ENCODE measurements around the gene CYP2F1.
A peak's percentile ranks its signal among the peaks of the same experiment; 100 is the strongest.

CYP2F1 gene

GRCh38 chr19:41156207-41156606 lies 42.0 kb downstream of the CYP2F1 start:
- Histone ChIP-seq H3K9me3 (ENCODE audit: control insufficient read depth, low read depth, low read length) (no peaks in the 10 kb centered on the region), H3K27me3 (ENCODE audit: control insufficient read depth, insufficient read depth, low read length) (no peaks in the 10 kb centered on the region), H3K4me3 (ENCODE audit: low read length) (no peak overlapping the region), H3K36me3 (ENCODE audit: control insufficient read depth, low read depth, low read length) (no peaks in the 10 kb centered on the region), H3K9ac (ENCODE audit: low read length) (no peak overlapping the region), H3K27ac (ENCODE audit: low read length) (no peak overlapping the region), H3K4me1 (ENCODE audit: control insufficient read depth, low read depth, low read length) (peaks cover 3% of the 10 kb centered on the region)

- Histone ChIP-seq H3K27ac (ENCODE audit: low read length) (no peak overlapping the region), H3K9ac (ENCODE audit: low read length) (no peak overlapping the region), H3K27me3 (ENCODE audit: control insufficient read depth, insufficient read depth, low read length) (no peaks in the 10 kb centered on the region), H3K9me3 (ENCODE audit: control insufficient read depth, low read depth, low read length) (no peaks in the 10 kb centered on the region), H3K36me3 (ENCODE audit: control insufficient read depth, low read depth, low read length) (no peaks in the 10 kb centered on the region), H3K4me1 (ENCODE audit: control insufficient read depth, low read depth, low read length) (peaks cover 3% of the 10 kb centered on the region), H3K4me3 (ENCODE audit: low read length) (no peak overlapping the region)
Observed at GRCh38 chr19:41159881-41160280, 45.6 kb downstream of the CYP2F1 start.

- Histone ChIP-seq H3K9me3 (ENCODE audit: control insufficient read depth, low read depth, low read length) (no peaks in the 10 kb centered on the region), H3K27ac (ENCODE audit: low read length) (no peak overlapping the region), H3K9ac (ENCODE audit: low read length) (no peak overlapping the region), H3K4me1 (ENCODE audit: control insufficient read depth, low read depth, low read length) (peaks cover 3% of the 10 kb centered on the region), H3K4me3 (ENCODE audit: low read length) (no peak overlapping the region), H3K36me3 (ENCODE audit: control insufficient read depth, low read depth, low read length) (no peaks in the 10 kb centered on the region), H3K27me3 (ENCODE audit: control insufficient read depth, insufficient read depth, low read length) (no peaks in the 10 kb centered on the region)
Observed at GRCh38 chr19:41161903-41162302, 47.7 kb downstream of the CYP2F1 start.

- no peak overlapping the region for H3K4me3 ChIP-seq (ENCODE audit: low read length)
- H3K4me1 ChIP-seq (ENCODE audit: control insufficient read depth, low read depth, low read length), result no peaks in the 10 kb centered on the region
- no peaks in the 10 kb centered on the region for H3K9me3 ChIP-seq (ENCODE audit: control insufficient read depth, low read depth, low read length)
- no peak overlapping the region for H3K27ac ChIP-seq (ENCODE audit: low read length)
- H3K27me3 ChIP-seq (ENCODE audit: control insufficient read depth, insufficient read depth, low read length), result no peaks in the 10 kb centered on the region
- no peak overlapping the region for H3K9ac ChIP-seq (ENCODE audit: low read length)
- H3K36me3 ChIP-seq (ENCODE audit: control insufficient read depth, low read depth, low read length), result no peaks in the 10 kb centered on the region
Observed at GRCh38 chr19:41166944-41167804, 52.9 kb downstream of the CYP2F1 start.

- Histone ChIP-seq H3K36me3 (ENCODE audit: control insufficient read depth, low read depth, low read length) (no peaks in the 10 kb centered on the region), H3K27ac (ENCODE audit: low read length) (no peak overlapping the region), H3K4me1 (ENCODE audit: control insufficient read depth, low read depth, low read length) (peaks cover 14% of the 10 kb centered on the region), H3K9me3 (ENCODE audit: control insufficient read depth, low read depth, low read length) (no peaks in the 10 kb centered on the region), H3K9ac (ENCODE audit: low read length) (no peak overlapping the region), H3K4me3 (ENCODE audit: low read length) (no peak overlapping the region), H3K27me3 (ENCODE audit: control insufficient read depth, insufficient read depth, low read length) (no peaks in the 10 kb centered on the region)
Observed at GRCh38 chr19:41172297-41173164, 58.3 kb downstream of the CYP2F1 start.

DNA sequence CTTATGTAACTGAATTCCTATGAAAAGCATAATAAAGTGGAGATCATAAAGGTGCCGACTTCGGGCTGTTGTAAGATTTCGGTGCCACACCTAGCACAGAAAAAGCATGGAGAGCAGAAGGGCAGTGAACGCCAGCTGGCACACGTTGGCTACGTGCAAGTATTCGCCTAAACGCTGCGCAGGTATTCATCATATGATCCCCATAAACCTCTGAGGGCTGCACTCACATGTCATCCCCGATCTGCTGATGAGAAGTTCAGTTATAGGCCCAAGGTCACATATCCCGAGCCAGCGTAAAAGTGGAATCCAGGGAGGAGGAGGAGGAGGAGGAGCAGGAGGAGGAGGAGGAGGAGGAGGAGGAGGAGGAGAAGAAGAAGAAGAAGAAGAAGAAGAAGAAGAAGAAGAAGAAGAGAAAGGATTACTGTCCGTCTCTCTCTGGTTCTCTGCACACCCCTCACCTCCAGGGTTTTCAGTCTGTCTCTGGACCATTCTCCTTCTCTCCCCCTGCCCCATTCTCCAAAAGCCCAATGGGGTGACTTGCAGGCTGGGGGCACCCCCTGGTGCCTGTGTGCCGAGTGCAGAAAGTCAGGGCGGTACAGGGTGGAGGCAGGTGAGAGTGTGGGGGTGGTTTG lies 60.2 kb downstream of the CYP2F1 start:
- Histone ChIP-seq H3K27ac (ENCODE audit: low read length) (no peak overlapping the region), H3K36me3 (ENCODE audit: control insufficient read depth, low read depth, low read length) (no peaks in the 10 kb centered on the region), H3K4me3 (ENCODE audit: low read length) (no peak overlapping the region), H3K9me3 (ENCODE audit: control insufficient read depth, low read depth, low read length) (no peaks in the 10 kb centered on the region), H3K27me3 (ENCODE audit: control insufficient read depth, insufficient read depth, low read length) (no peaks in the 10 kb centered on the region), H3K9ac (ENCODE audit: low read length) (no peak overlapping the region), H3K4me1 (ENCODE audit: control insufficient read depth, low read depth, low read length) (peaks cover 14% of the 10 kb centered on the region)

- H3K9me3 ChIP-seq (ENCODE audit: control insufficient read depth, low read depth, low read length), result no peaks in the 10 kb centered on the region
- peak overlapping the region; percentile 68 for H3K27ac ChIP-seq (ENCODE audit: low read length)
- no peaks in the 10 kb centered on the region for H3K36me3 ChIP-seq (ENCODE audit: control insufficient read depth, low read depth, low read length)
- H3K4me1 ChIP-seq (ENCODE audit: control insufficient read depth, low read depth, low read length), result peaks cover 14% of the 10 kb centered on the region
- H3K4me3 ChIP-seq (ENCODE audit: low read length), result peak overlapping the region; percentile 53
- peak overlapping the region; percentile 29 for H3K9ac ChIP-seq (ENCODE audit: low read length)
- no peaks in the 10 kb centered on the region for H3K27me3 ChIP-seq (ENCODE audit: control insufficient read depth, insufficient read depth, low read length)
Observed at GRCh38 chr19:41175801-41176777, 61.9 kb downstream of the CYP2F1 start.

Measured in iPS-18a (cell line).